GM12874 (cell line): ENCODE results near the gene MLLT6.

Experiments used
- CTCF ChIP-seq: IDR thresholded peaks from 2 replicates; pipeline ENCODE4 v1.5.1; 2011; ENCODE audit warnings: low read depth, mild to moderate bottlenecking, control low read depth, low read length, moderate library complexity; ENCODE audit not compliant: insufficient read depth

The MLLT6 gene

GRCh38 chr17:38704606-38705522 is at the start of gene MLLT6:
MLLT6 (plus strand) TSS chr17:38705273; CDS start chr17:38705633, 360 bp downstream.
- TF ChIP-seq CTCF: no peak

GRCh38 chr17:38656959-38657823 is 47.9 kb upstream of the MLLT6 start:
- no peak for TF ChIP-seq CTCF

- no peak for TF ChIP-seq CTCF
These were observed 47.0 kb upstream of the MLLT6 start for GRCh38 chr17:38657824-38658740.

- no peak for TF ChIP-seq CTCF
These were observed 46.2 kb upstream of the MLLT6 start for GRCh38 chr17:38658741-38659345.

GRCh38 chr17:38659415-38659814 is 45.7 kb upstream of the MLLT6 start:
- TF ChIP-seq CTCF: no peak

GRCh38 chr17:38660097-38661025 is 44.7 kb upstream of the MLLT6 start:
- no peak for TF ChIP-seq CTCF
